A549 (cell line): Measurements from ENCODE around the gene NKG7. TPM values are rescaled to one million over a fixed set of nuclear protein-coding genes. Genes with fewer than 3 reads are reported as not detected.

Experiments
- ATAC-seq, 2 experiments: fragments of 200-7000 bp in 1 of 2; fragments of >200 bp in 1 of 2; cut with Nextera tagmentation in 1 of 2; cut with Tn5 transposase in 1 of 2; 3 replicates each; pipeline versions ENCODE4 v1.8.0 to v1.9.1; 2018 to 2020; ENCODE audit warnings: mild to moderate bottlenecking in 1 of 2, moderate library complexity in 1 of 2
- CTCF ChIA-PET: fragments of 300-600 bp; sonication (Branson Sonifier 250); formaldehyde crosslinking; extraction: SDS; loops from one replicate; lab custom pipeline; 2021; ENCODE audit warnings: antibody characterized with exemption, inconsistent platforms; lab: Yijun Ruan, JAX
- POLR2A ChIA-PET: fragments of 350-600 bp; formaldehyde crosslinking; extraction: SDS; loops from one replicate; lab custom pipeline; 2021; ENCODE audit warnings: antibody characterized with exemption, inconsistent platforms; lab: Yijun Ruan, JAX
- DNase-seq, 2 experiments: peaks; one replicate each; pipeline versions ENCODE4 v3.0.0 to v3.0.0-alpha.2; 2011 to 2016; ENCODE audit warnings: low read depth in 1 of 2, low spot score in 1 of 2
- FAIRE-seq: peaks from 2 replicates; lab custom pipeline; 2011; peaks lifted over from hg19 to GRCh38; lab: Jason Lieb, UNC
- H3K27ac ChIP-seq, 2 experiments: fragments of >200 bp; sonication (Bioruptor Twin); formaldehyde crosslinking; 3 replicates each; pipeline ENCODE4 v1.5.1; 2016 to 2017
- H3K4me1 ChIP-seq: fragments of >200 bp; sonication (Bioruptor Twin); formaldehyde crosslinking; 3 replicates; pipeline ENCODE4 v1.6.1; 2016
- H3K4me2 ChIP-seq: fragments of >200 bp; sonication (Bioruptor Twin); formaldehyde crosslinking; 3 replicates; pipeline ENCODE4 v1.6.1; 2016
- H3K4me3 ChIP-seq: fragments of >200 bp; sonication (Bioruptor Twin); formaldehyde crosslinking; 3 replicates; pipeline ENCODE4 v1.5.1; 2016
- H3K9me3 ChIP-seq: fragments of >200 bp; sonication (Bioruptor Twin); formaldehyde crosslinking; 3 replicates; pipeline ENCODE4 v1.6.1; 2016
- BHLHE40 ChIP-seq: IDR thresholded peaks from 2 replicates; pipeline ENCODE4 v1.6.1; 2012; ENCODE audit warnings: low read depth, low read length, inconsistent platforms
- CBX8 ChIP-seq: fragments of 200-600 bp; sonication (generic); IDR thresholded peaks from 2 replicates; pipeline ENCODE4 v1.6.1; 2016
- CHD2 ChIP-seq: fragments of 150-350 bp; IDR thresholded peaks from 2 replicates; pipeline ENCODE4 v1.6.1; 2014; ENCODE audit warnings: low read length; ENCODE audit not compliant: partially characterized antibody
- CTCF ChIP-seq: fragments of >200 bp; sonication (Bioruptor Twin); formaldehyde crosslinking; IDR thresholded peaks from 3 replicates; pipeline ENCODE4 v1.5.1; 2016
- E2F6 ChIP-seq: IDR thresholded peaks from 2 replicates; pipeline ENCODE4 v1.6.1; 2012; ENCODE audit warnings: low read depth, borderline replicate concordance
- EP300 ChIP-seq, 2 experiments: fragments of >200 bp; sonication (Bioruptor Twin); formaldehyde crosslinking; IDR thresholded peaks; 2 replicates in 1 of 2; 3 replicates in 1 of 2; pipeline ENCODE4 v1.6.1; 2016 to 2017
- HDAC2 ChIP-seq: fragments of 200-600 bp; sonication (generic); IDR thresholded peaks from 2 replicates; pipeline ENCODE4 v1.6.1; 2016
- HEYL ChIP-seq: fragments of 250-450 bp; sonication (Bioruptor Pico); IDR thresholded peaks from 2 replicates; pipeline ENCODE4 v1.8.0; 2021; ENCODE audit warnings: mild to moderate bottlenecking, moderate library complexity
- HOXA7 ChIP-seq: fragments of 250-450 bp; sonication (Bioruptor Pico); IDR thresholded peaks from 2 replicates; pipeline ENCODE4 v1.5.0; 2020; ENCODE audit warnings: mild to moderate bottlenecking, moderate library complexity
- JUN ChIP-seq, 2 experiments: fragments of >200 bp; sonication (Bioruptor Twin); formaldehyde crosslinking; IDR thresholded peaks; 2 replicates in 1 of 2; 3 replicates in 1 of 2; pipeline ENCODE4 v1.6.1; 2016 to 2017
- JUNB ChIP-seq: fragments of >200 bp; sonication (Bioruptor Twin); formaldehyde crosslinking; IDR thresholded peaks from 2 replicates; pipeline ENCODE4 v1.6.1; 2016
- KDM1A ChIP-seq: fragments of 200-600 bp; sonication (generic); IDR thresholded peaks from 2 replicates; pipeline ENCODE4 v1.6.1; 2016; ENCODE audit warnings: low read depth, mild to moderate bottlenecking
- KDM5A ChIP-seq: fragments of 200-600 bp; sonication (generic); IDR thresholded peaks from 2 replicates; pipeline ENCODE4 v1.6.1; 2016; ENCODE audit warnings: antibody characterized with exemption, mild to moderate bottlenecking
- MAFK ChIP-seq: fragments of 450-650 bp; IDR thresholded peaks from 2 replicates; pipeline ENCODE4 v1.6.1; 2014; ENCODE audit not compliant: partially characterized antibody
- MAX ChIP-seq: IDR thresholded peaks from 2 replicates; pipeline ENCODE4 v1.6.1; 2012
- PBX3 ChIP-seq: IDR thresholded peaks from 2 replicates; pipeline ENCODE4 v1.6.1; 2012
- PHF8 ChIP-seq: fragments of 200-600 bp; sonication (generic); IDR thresholded peaks from 2 replicates; pipeline ENCODE4 v1.6.1; 2016; ENCODE audit warnings: low read depth, mild to moderate bottlenecking, antibody characterized with exemption, moderate library complexity, borderline replicate concordance
- POLR2A ChIP-seq: IDR thresholded peaks from 2 replicates; pipeline ENCODE4 v1.6.1; 2012; ENCODE audit warnings: mild to moderate bottlenecking, low read length
- RAD21 ChIP-seq, 2 experiments: fragments of >200 bp in 1 of 2; sonication (Bioruptor Twin) in 1 of 2; formaldehyde crosslinking in 1 of 2; IDR thresholded peaks in 1 of 2; conservative IDR thresholded peaks in 1 of 2; 2 replicates in 1 of 2; 3 replicates in 1 of 2; pipeline ENCODE4 v1.6.1; 2012 to 2018; ENCODE audit warnings: inconsistent platforms in 1 of 2
- REST ChIP-seq: fragments of 200-600 bp; sonication (generic); IDR thresholded peaks from 2 replicates; pipeline ENCODE4 v1.6.1; 2016; ENCODE audit warnings: antibody characterized with exemption, mild to moderate bottlenecking, moderate library complexity
- RFX5 ChIP-seq: fragments of 450-650 bp; IDR thresholded peaks from 2 replicates; pipeline ENCODE4 v1.7.1; 2014; ENCODE audit warnings: antibody characterized with exemption, mild to moderate bottlenecking, moderate library complexity
- ZFP36 ChIP-seq: fragments of 450-650 bp; IDR thresholded peaks from 2 replicates; pipeline ENCODE4 v1.6.1; 2014; ENCODE audit warnings: borderline replicate concordance; ENCODE audit not compliant: partially characterized antibody
- WGBS: methylation state at CpG from one replicate; pipeline ENCODE4 v1.1.6; 2017; ENCODE audit errors: missing lambda C conversion rate; 5-methylcytosine and 5-hydroxymethylcytosine counted together
- polyA plus RNA-seq, 4 experiments: library from polyadenylated mRNA; depleted of rRNA in 3 of 4; stranded (reverse); fragments of >200 nt; fragmentation: RNase III in 1 of 4; extraction: RNeasy Plus Mini Kit Qiagen cat#74134 plus additional on column Dnase treatment in 1 of 4; gene quantifications; 2 replicates in 3 of 4; 3 replicates in 1 of 4; pipeline ENCODE4 v1.2.3, GENCODE V29; 2011 to 2017

Gene NKG7
- polyA plus RNA-seq, 2 of the 4 experiments (the other 2 are of a cell fraction) = not detected

- TF ChIP-seq MAX (no peak), BHLHE40 (no peak), KDM1A (no peak), CBX8 (no peak), RFX5 (no peak), JUNB (no peak)
Observed at GRCh38 chr19:51396175-51396574, 23.7 kb upstream of the NKG7 start (continued).

GRCh38 chr19:51394050-51394836 is 21.8 kb upstream of the NKG7 start:
- Histone ChIP-seq H3K4me2 (peak overlapping the region; percentile 87), H3K4me3 (peak overlapping the region; percentile 55), H3K4me1 (peaks cover 10% of the 10 kb centered on the region), H3K27ac (peak overlapping the region; percentile 76 to 88), H3K9me3 (no peaks in the 10 kb centered on the region)
- FAIRE-seq (peak; percentile 95), ATAC-seq (peak; percentile 97 to 98), DNase-seq (peak; percentile 99 to 100)
- peak; percentile 94 for TF ChIP-seq HDAC2
- peak; percentile 24; the same call in 1 of the 2 replicates for TF ChIP-seq PHF8
- peak; percentile 77 for TF ChIP-seq MAFK
- no peak for TF ChIP-seq CTCF
- peak in 1 of 2 experiments; percentile 4; a peak in 1 of 5 replicates for TF ChIP-seq RAD21 (conservative IDR thresholded peaks at IDR 0.05 in 1 of 2, IDR thresholded peaks at IDR 0.05 in 1 of 2)
- peak; percentile 98 for TF ChIP-seq E2F6
- TF ChIP-seq ZFP36 = no peak
- TF ChIP-seq MAX = peak; percentile 96
- peak; percentile 43; the same call in 1 of the 2 replicates for TF ChIP-seq REST
- peak; percentile 88 for TF ChIP-seq PBX3
- no peak for TF ChIP-seq HOXA7
- TF ChIP-seq POLR2A = peak; percentile 59
- TF ChIP-seq KDM5A = peak; percentile 96
- no peak for TF ChIP-seq EP300 (IDR thresholded peaks at IDR 0.05)
- peak in 1 of 2 experiments; percentile 58; a peak in 1 of 5 replicates for TF ChIP-seq JUN (IDR thresholded peaks at IDR 0.05)
- TF ChIP-seq HEYL (CRISPR knock-in tag) = no peak
- peak; percentile 55; the same call in 1 of the 2 replicates for TF ChIP-seq RFX5
- peak; percentile 43 for TF ChIP-seq CHD2
- WGBS = 3% methylated on average over 45 of the region's 45 CpGs
- ChIA-PET POLR2A (interaction anchor here (1.1 to 2.4 kb wide), 3 partner anchors 26 to 55 kb away, joined by 3 to 19 read pairs (median 13); no protein-coding TSS in a partner anchor), CTCF (interaction anchor here (0.6 to 1.6 kb wide), 8 partner anchors 14 to 384 kb away, joined by 3 to 8 read pairs (median 4); partner anchors contain the start of gene ZNF175)
